Bronchial epithelial cell (primary cell): ENCODE data around the gene MMP15. TPM values are rescaled to one million over a fixed set of nuclear protein-coding genes. Genes with fewer than 3 reads are reported as not detected.
A peak's percentile ranks its signal among the peaks of the same experiment; 100 is the strongest.
"Not testable (repeated sequence)": the region's sequence is repeated elsewhere in the genome, so short reads cannot be mapped to it uniquely, and the experiment has no call there.

ENCODE experiments used
- DNase-seq: peaks from one replicate; pipeline ENCODE4 v3.0.0-alpha.2; 2010; ENCODE audit warnings: low read depth
- FAIRE-seq: peaks from 2 replicates; lab custom pipeline; 2011; peaks lifted over from hg19 to GRCh38; lab: Jason Lieb, UNC
- H3K27me3 ChIP-seq: 2 replicates; pipeline ENCODE4 v1.5.1; 2011; ENCODE audit warnings: low read length; ENCODE audit not compliant: control insufficient read depth, insufficient read depth
- H3K36me3 ChIP-seq: 2 replicates; pipeline ENCODE4 v1.5.1; 2011; ENCODE audit warnings: low read length; ENCODE audit not compliant: control insufficient read depth, insufficient read depth
- H3K4me3 ChIP-seq: 2 replicates; pipeline ENCODE4 v1.5.1; 2011; ENCODE audit warnings: mild to moderate bottlenecking, low read depth, low read length, control low read depth
- total RNA-seq: library from RNA; depleted of rRNA; stranded (reverse); fragments of >200 nt; gene quantifications from 2 replicates; pipeline ENCODE4 v1.2.1, GENCODE V29; 2014
- TF ChIP-seq, protein P1 (sequence below): IDR thresholded peaks from 2 replicates; pipeline ENCODE4 v1.5.1; 2011; ENCODE audit warnings: mild to moderate bottlenecking, moderate library complexity, low read length, control low read depth, inconsistent platforms; ENCODE audit not compliant: insufficient read depth, severe bottlenecking

The MMP15 gene
- total RNA-seq: 7.9 and 8.4 TPM in 2 replicates

DNA sequence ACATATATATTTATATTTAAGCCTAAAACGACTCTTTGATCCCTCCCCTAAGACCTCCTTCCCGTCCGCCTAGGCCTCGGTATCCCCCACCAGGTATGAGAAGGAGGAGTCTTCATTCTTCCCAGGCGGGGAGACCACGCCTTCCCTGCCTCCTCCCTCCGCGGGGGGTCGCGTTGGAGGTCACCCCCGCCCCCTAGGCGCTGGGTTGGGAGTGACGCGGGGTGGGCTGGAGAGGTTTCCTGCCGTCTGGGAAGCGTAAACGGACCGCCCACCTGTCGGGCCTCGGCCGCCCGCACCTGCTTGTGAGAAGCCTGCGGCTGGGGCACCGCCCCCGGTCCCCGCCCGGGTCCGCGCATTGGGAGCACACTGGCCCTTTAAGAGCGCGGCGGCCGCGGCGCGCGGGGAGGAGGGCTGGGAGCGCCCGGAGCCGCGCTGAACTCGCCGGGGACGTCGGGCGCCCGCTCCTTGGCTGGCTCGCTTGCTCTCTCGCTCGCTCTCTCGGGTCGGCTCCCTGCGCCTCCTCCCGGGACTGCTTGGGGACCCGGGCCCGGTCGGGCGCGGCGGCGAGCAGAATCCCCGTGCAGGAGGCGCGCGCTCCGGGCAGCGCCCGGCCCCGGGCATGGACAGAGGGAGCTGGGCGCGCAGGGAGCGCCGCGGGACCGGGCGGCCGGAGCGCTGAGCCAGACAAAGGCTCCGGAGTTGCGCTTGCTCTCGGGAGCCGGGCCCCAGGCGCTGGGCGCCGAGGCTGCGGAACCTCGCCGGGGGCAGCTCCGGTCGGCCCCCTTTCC lies at the start of gene MMP15:
TSS of gene MMP15 (plus strand) at position 404 of the 788 bp plus-strand sequence. CDS start 597 bp downstream, outside the sequence.
- FAIRE-seq (no peak), DNase-seq (peak; percentile 51)
- no peaks in the 10 kb centered on the region for H3K27me3 ChIP-seq
- peak within 1 kb of the TSS; percentile 42 for H3K4me3 ChIP-seq
- no peaks in the 10 kb centered on the region for H3K36me3 ChIP-seq
- TF ChIP-seq, protein P1, sequence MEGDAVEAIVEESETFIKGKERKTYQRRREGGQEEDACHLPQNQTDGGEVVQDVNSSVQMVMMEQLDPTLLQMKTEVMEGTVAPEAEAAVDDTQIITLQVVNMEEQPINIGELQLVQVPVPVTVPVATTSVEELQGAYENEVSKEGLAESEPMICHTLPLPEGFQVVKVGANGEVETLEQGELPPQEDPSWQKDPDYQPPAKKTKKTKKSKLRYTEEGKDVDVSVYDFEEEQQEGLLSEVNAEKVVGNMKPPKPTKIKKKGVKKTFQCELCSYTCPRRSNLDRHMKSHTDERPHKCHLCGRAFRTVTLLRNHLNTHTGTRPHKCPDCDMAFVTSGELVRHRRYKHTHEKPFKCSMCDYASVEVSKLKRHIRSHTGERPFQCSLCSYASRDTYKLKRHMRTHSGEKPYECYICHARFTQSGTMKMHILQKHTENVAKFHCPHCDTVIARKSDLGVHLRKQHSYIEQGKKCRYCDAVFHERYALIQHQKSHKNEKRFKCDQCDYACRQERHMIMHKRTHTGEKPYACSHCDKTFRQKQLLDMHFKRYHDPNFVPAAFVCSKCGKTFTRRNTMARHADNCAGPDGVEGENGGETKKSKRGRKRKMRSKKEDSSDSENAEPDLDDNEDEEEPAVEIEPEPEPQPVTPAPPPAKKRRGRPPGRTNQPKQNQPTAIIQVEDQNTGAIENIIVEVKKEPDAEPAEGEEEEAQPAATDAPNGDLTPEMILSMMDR: no peak

DNA sequence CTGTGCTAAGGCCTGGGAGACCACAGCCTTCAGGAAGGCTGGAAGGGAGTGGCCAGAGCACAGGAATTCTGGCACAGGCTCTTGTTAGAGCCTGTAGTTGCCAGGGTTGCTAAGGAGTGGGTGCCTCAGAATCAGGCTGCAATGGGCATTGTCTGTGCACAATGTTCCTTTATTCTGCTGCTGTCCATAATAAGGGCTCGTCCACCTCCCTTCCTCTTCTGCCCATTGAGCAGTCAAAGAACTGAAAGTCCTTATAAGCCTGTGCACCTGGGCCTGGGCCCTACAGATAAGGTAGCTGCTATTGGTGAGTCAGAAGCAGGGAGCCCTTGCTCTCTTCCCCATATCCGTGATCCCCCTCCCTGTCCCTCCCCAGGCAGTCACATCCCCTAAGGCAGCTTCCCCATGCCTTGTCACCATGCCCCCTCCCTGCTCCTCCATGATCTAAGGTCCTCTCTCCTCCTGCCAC lies 49.2 kb upstream of the MMP15 start:
- no peaks in the 10 kb centered on the region for H3K27me3 ChIP-seq
- peak; percentile 50 for DNase-seq
- no peak overlapping the region for H3K4me3 ChIP-seq
- TF ChIP-seq, protein P1: no peak
- FAIRE-seq: no peak
- no peaks in the 10 kb centered on the region for H3K36me3 ChIP-seq

DNA sequence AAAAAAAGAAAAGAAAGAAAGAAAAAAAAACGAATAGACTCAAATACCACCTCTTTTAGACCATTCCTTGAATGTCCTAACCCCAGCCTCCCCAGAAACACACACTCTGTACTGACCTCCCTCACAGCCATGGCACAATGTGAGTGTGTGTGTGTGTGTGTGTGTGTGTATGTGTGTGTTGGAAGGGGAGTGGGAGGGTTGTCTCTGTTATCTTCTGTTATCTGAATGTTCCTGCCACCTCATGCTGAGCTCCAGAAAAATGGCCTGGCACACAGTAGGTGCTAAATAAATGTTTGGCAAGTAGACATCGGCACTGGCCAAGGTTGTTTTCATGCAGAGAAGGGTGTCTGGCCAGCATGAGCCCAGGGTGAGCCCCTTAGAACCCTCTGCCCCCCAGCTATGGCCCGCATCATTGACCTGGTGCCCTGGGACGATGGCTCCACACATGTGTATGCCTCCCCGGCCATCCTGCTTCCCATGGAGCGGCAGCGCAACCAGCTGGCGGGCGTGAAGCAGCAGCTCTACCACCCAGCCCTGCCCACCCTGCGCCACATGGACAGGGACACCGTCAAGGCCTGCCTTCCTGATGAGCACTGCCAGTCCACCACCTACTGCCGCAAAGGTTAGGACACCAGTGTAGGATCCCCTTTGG lies 48.0 kb upstream of the MMP15 start:
- FAIRE-seq: no peak

DNA sequence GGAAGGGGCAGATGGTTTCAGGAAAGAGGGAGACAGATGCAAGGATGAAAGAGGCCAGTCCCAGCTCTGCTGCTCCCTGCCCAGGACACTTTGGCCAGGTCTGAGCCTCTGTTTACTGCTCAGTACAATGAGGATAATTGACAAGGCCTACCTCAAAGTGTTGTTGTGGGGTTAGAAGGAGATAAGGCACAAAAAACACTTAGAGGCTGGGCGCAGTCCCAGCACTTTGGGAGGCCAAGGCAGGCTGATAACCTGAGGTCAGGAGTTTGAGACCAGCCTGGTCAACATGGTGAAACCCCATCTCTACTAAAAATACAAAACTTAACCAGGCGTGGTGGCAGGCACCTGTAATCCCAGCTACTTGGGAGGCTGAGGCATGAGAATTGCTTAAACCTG lies 47.5 kb upstream of the MMP15 start:
- H3K27me3 ChIP-seq, H3K4me3 ChIP-seq, FAIRE-seq, DNase-seq, H3K36me3 ChIP-seq: not testable (repeated sequence)

More for the DNA sequence above, 48.0 kb upstream of the MMP15 start:
- Histone ChIP-seq H3K27me3 (no peaks in the 10 kb centered on the region), H3K36me3 (no peaks in the 10 kb centered on the region), H3K4me3 (no peak overlapping the region)
- DNase-seq: no peak
- TF ChIP-seq, protein P1: no peak

DNA sequence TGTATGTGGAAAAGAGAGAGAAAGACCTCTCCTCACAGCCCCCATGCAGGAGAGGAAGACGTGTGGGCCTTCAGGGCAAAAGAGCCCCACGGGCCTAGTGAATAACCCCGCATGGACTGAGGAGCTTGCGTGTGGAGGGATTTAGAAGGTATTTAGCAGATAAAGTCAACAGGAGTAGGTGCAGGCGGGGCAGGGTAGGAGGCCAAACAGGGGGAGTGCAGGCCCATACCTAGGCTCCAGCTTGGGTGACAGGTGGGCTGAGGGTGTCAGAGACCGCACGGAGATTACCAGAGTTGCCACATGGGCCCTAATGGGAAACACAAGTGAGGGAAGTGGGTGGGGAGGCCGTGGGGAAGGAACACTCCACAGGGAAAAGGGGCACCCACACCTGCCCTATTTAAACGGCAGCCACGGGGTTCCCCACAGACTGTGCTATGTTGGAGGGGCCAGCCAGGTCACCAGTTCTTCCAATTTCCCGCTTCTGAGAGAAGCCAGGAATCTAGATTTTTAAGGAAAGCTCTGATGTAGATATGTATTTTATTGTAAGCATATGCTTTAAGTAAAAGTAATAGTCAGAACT lies 46.5 kb upstream of the MMP15 start:
- DNase-seq: no peak
- H3K27me3 ChIP-seq: no peaks in the 10 kb centered on the region
- no peaks in the 10 kb centered on the region for H3K36me3 ChIP-seq
- no peak overlapping the region for H3K4me3 ChIP-seq
- TF ChIP-seq, protein P1: no peak
- no peak for FAIRE-seq

DNA sequence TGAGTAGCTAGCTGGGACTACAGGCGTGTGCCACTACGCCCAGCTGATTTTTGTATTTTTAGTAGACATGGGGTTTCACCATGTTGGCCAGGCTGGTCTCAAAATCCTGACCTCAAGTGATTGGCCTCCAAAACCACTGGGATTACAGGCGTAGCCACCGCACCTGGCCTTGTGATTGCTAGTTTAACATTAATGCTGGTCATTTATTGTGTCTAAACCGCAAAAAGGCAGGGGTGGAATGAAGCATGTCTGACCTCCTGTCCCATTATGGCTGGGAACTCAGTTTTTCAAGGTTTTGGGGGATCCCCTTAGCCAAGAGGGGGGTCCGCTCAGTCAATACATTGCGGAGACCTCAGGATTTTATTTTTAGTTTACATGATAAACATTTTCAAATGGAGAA lies 43.9 kb upstream of the MMP15 start:
- Histone ChIP-seq H3K27me3 (no peaks in the 10 kb centered on the region), H3K4me3 (no peak overlapping the region), H3K36me3 (no peaks in the 10 kb centered on the region)
- TF ChIP-seq, protein P1: no peak
- DNase-seq (no peak), FAIRE-seq (no peak)
